RWPE2 (cell line): ENCODE measurements around the gene LETM1.

Experiments
- ATAC-seq: fragments of 200-7000 bp; cut with Tn5 transposase; 3 replicates; pipeline ENCODE4 v1.9.1; 2021; ENCODE audit warnings: low read depth
- DNase-seq: peaks from one replicate; pipeline ENCODE4 v3.0.0-alpha.2; 2020; ENCODE audit warnings: low spot score
- H3K27ac ChIP-seq: fragments of 450-650 bp; 2 replicates; pipeline ENCODE4 v1.5.1; 2017; ENCODE audit warnings: mild to moderate bottlenecking; ENCODE audit not compliant: poor library complexity, severe bottlenecking
- H3K27me3 ChIP-seq: fragments of 250-450 bp; sonication (Bioruptor Pico); 2 replicates; pipeline ENCODE4 v1.5.1; 2021; ENCODE audit warnings: mild to moderate bottlenecking, moderate library complexity; ENCODE audit not compliant: insufficient read depth, poor library complexity, severe bottlenecking
- H3K36me3 ChIP-seq: fragments of 250-450 bp; sonication (Bioruptor Pico); 2 replicates; pipeline ENCODE4 v1.5.1; 2020; ENCODE audit warnings: low read depth, mild to moderate bottlenecking, moderate library complexity
- H3K4me1 ChIP-seq: fragments of 250-450 bp; sonication (Bioruptor Pico); 2 replicates; pipeline ENCODE4 v1.5.1; 2021; ENCODE audit warnings: mild to moderate bottlenecking, moderate library complexity; ENCODE audit not compliant: insufficient read depth, poor library complexity, severe bottlenecking
- H3K4me3 ChIP-seq: fragments of 250-450 bp; sonication (Bioruptor Pico); 2 replicates; pipeline ENCODE4 v1.5.1; 2021; ENCODE audit warnings: mild to moderate bottlenecking, moderate library complexity; ENCODE audit not compliant: severe bottlenecking
- H3K9me3 ChIP-seq: fragments of 250-450 bp; sonication (Bioruptor Pico); 2 replicates; pipeline ENCODE4 v1.5.1; 2021; ENCODE audit warnings: mild to moderate bottlenecking, moderate library complexity; ENCODE audit not compliant: severe bottlenecking
- CTCF ChIP-seq: fragments of 450-650 bp; IDR thresholded peaks from one replicate; pipeline ENCODE4 v1.5.1; 2017; ENCODE audit warnings: mild to moderate bottlenecking, moderate library complexity; ENCODE audit not compliant: poor library complexity, severe bottlenecking

The LETM1 gene

GRCh38 chr4:1842993-1843448 is 12.9 kb downstream of the LETM1 start:
- H3K4me1 ChIP-seq, result no peaks in the 10 kb centered on the region
- TF ChIP-seq CTCF, result no peak
- H3K36me3 ChIP-seq, result peaks cover 88% of the 10 kb centered on the region
- no peaks in the 10 kb centered on the region for H3K27me3 ChIP-seq
- ATAC-seq (peak; percentile 46; the same call in 2 of the 3 replicates), DNase-seq (no peak)
- no peak overlapping the region for H3K27ac ChIP-seq
- no peaks in the 10 kb centered on the region for H3K9me3 ChIP-seq
- H3K4me3 ChIP-seq, result no peak overlapping the region

GRCh38 chr4:1842339-1842895 is 13.5 kb downstream of the LETM1 start:
- Histone ChIP-seq H3K4me1 (no peaks in the 10 kb centered on the region), H3K27ac (no peak overlapping the region), H3K27me3 (no peaks in the 10 kb centered on the region), H3K4me3 (no peak overlapping the region), H3K9me3 (no peaks in the 10 kb centered on the region), H3K36me3 (peaks cover 90% of the 10 kb centered on the region)
- DNase-seq (no peak), ATAC-seq (no peak)
- TF ChIP-seq CTCF, result no peak

- H3K4me1 ChIP-seq, result no peaks in the 10 kb centered on the region
- no peaks in the 10 kb centered on the region for H3K27me3 ChIP-seq
- DNase-seq (no peak), ATAC-seq (no peak)
- no peak overlapping the region for H3K27ac ChIP-seq
- no peaks in the 10 kb centered on the region for H3K9me3 ChIP-seq
- no peak overlapping the region for H3K4me3 ChIP-seq
- TF ChIP-seq CTCF, result no peak
- peaks cover 90% of the 10 kb centered on the region for H3K36me3 ChIP-seq
These were observed 14.1 kb downstream of the LETM1 start for GRCh38 chr4:1841887-1842210.

GRCh38 chr4:1841201-1841886 is 14.6 kb downstream of the LETM1 start:
- H3K36me3 ChIP-seq, result peaks cover 90% of the 10 kb centered on the region
- H3K4me1 ChIP-seq, result no peaks in the 10 kb centered on the region
- DNase-seq (no peak), ATAC-seq (no peak)
- H3K27me3 ChIP-seq, result no peaks in the 10 kb centered on the region
- no peak overlapping the region for H3K4me3 ChIP-seq
- no peak for TF ChIP-seq CTCF
- H3K9me3 ChIP-seq, result no peaks in the 10 kb centered on the region
- no peak overlapping the region for H3K27ac ChIP-seq

GRCh38 chr4:1839282-1839681 is 16.7 kb downstream of the LETM1 start:
- no peaks in the 10 kb centered on the region for H3K9me3 ChIP-seq
- peaks cover 93% of the 10 kb centered on the region for H3K36me3 ChIP-seq
- no peak for TF ChIP-seq CTCF
- ATAC-seq (no peak), DNase-seq (no peak)
- H3K27me3 ChIP-seq, result no peaks in the 10 kb centered on the region
- H3K4me1 ChIP-seq, result no peaks in the 10 kb centered on the region
- no peak overlapping the region for H3K27ac ChIP-seq
- H3K4me3 ChIP-seq, result no peak overlapping the region
